ENCODE data around the gene NGFR. TPM values are rescaled to one million over a fixed set of nuclear protein-coding genes. Genes with fewer than 3 reads are reported as not detected.
"Not testable (repeated sequence)": the region's sequence is repeated elsewhere in the genome, so short reads cannot be mapped to it uniquely, and the experiment has no call there.

NGFR gene
- total and polyA plus RNA-seq, 3 experiments from 2014 or later, result 0.07 to 0.37 (median 0.15) TPM

- Mint-ChIP-seq H3K27me3 (peaks cover 11 to 13% of the 10 kb centered on the region in 2 donors), H3K4me1 (no peaks in the 10 kb centered on the region), H3K36me3 (no peaks in the 10 kb centered on the region), H3K4me3 (no peak overlapping the region), H3K27ac (peak overlapping the region in 1 of 8 donors; percentile 2), H3K9me3 (no peaks in the 10 kb centered on the region)
- Histone ChIP-seq H3K27ac (ENCODE audit: low read depth, low read length) (no peak overlapping the region), H3K36me3 (ENCODE audit: insufficient read depth, low read length) (no peaks in the 10 kb centered on the region), H3K4me3 (ENCODE audit: low read length) (no peak overlapping the region), H3K27me3 (ENCODE audit: insufficient read depth, low read length, poor library complexity, severe bottlenecking) (no peaks in the 10 kb centered on the region), H3K4me1 (ENCODE audit: insufficient read depth, low read length) (no peaks in the 10 kb centered on the region), H3K9me3 (ENCODE audit: low read length) (no peaks in the 10 kb centered on the region)
- ChIA-PET CTCF (no interaction called here), POLR2A (no interaction called here)
- DNase-seq, result no peak
Observed at GRCh38 chr17:49549691-49550678, 54.9 kb downstream of the NGFR start.

- H3K4me1 ChIP-seq (ENCODE audit: insufficient read depth, low read length); H3K4me3 ChIP-seq (ENCODE audit: low read length); H3K9me3 ChIP-seq (ENCODE audit: low read length); H3K9me3 Mint-ChIP-seq; DNase-seq; H3K4me1 Mint-ChIP-seq; H3K27me3 ChIP-seq (ENCODE audit: insufficient read depth, low read length, poor library complexity, severe bottlenecking); H3K4me3 Mint-ChIP-seq; H3K27ac Mint-ChIP-seq; H3K36me3 ChIP-seq (ENCODE audit: insufficient read depth, low read length); H3K36me3 Mint-ChIP-seq; CTCF ChIA-PET; POLR2A ChIA-PET; H3K27ac ChIP-seq (ENCODE audit: low read depth, low read length): not testable (repeated sequence)
- H3K27me3 Mint-ChIP-seq, result peaks cover 11 to 13% of the 10 kb centered on the region in 2 donors
Observed at GRCh38 chr17:49550764-49551163, 55.7 kb downstream of the NGFR start.

DNA sequence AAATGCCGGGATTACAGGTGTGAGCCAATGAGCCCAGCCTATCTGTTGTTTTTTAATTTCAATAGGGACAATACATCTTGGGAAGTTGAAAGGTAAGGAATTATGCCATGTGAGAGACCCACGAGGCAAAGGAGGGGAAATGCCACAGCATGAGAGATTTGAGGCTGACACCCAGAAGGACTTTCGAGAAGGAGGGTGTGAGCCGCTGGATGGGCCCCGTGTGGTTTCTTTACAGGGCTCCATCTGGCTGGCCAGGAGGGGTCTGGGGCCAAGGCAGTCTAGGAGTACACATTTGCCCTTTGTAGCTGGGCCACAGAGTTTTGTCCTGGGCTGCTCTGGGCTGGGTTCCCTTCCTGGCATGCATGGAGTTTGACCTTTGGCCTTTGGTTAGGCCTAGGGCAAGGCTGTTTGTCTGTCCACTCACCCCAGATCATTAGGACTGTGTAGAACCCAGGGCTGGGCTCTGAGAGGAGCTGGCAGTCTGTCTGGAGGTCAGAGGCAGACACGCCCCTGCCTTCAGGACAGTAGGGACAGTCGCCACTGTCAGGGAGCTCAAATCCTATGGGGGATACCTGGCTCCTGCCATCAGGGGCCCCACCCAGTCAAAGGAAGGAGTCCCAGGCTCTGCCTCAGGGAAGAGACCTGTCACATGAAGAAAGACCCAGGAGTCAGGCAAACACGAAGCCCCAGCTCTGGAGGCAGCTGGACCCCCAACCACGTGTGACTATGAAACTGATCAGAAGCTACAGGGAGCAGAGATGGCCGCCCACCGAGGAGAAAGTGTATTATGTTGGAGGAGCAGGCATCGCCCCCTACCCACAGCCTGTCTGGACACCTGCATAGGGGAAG lies 56.4 kb downstream of the NGFR start:
- Mint-ChIP-seq H3K27me3 (peaks cover 11 to 13% of the 10 kb centered on the region in 2 donors), H3K4me1 (peaks cover 1 to 5% (median 2%) of the 10 kb centered on the region in 3 donors), H3K27ac (no peak overlapping the region), H3K36me3 (no peaks in the 10 kb centered on the region), H3K4me3 (no peak overlapping the region), H3K9me3 (no peaks in the 10 kb centered on the region)
- Histone ChIP-seq H3K36me3 (ENCODE audit: insufficient read depth, low read length) (no peaks in the 10 kb centered on the region), H3K27ac (ENCODE audit: low read depth, low read length) (no peak overlapping the region), H3K9me3 (ENCODE audit: low read length) (no peaks in the 10 kb centered on the region), H3K27me3 (ENCODE audit: insufficient read depth, low read length, poor library complexity, severe bottlenecking) (no peaks in the 10 kb centered on the region), H3K4me3 (ENCODE audit: low read length) (no peak overlapping the region), H3K4me1 (ENCODE audit: insufficient read depth, low read length) (peaks cover 7% of the 10 kb centered on the region)
- ChIA-PET CTCF (no interaction called here), POLR2A (no interaction called here)
- no peak for DNase-seq

DNA sequence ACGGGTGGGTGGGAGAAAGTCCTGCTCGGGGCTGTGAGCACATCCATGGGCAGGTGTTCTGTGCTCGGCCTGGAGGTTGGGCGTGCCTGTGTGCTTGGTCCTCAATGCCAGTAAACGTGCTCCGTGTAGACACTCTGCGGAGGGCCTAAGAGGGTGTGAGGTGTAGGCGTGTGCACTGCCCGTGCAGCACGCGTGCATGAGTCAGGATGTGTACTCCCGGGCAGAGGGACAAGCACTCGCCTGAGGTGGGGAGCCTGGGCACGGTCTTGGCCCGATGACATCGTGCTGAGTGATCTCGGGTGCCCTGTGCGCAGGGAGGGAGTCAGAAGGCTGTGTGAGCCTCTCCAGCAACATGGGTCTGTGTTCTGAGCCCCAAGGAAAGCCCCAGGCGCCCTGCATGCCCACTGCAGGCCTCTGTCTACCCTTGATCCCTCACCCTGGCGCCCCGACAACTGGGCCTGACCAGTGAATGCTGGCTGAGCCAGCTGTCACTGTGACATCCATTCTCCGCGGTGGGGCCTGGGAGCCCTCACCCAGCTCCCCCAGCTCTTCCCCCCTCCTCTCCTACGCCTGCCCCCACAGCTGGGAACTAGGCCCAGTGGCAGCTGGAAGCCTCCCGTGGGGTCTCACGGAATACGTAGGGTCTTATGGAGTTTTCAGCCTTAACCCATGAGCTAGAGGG lies 57.1 kb downstream of the NGFR start:
- POLR2A ChIA-PET, result no interaction called here
- Mint-ChIP-seq H3K36me3 (no peaks in the 10 kb centered on the region), H3K27me3 (peaks cover 7 to 9% of the 10 kb centered on the region in 2 donors), H3K9me3 (no peaks in the 10 kb centered on the region), H3K4me1 (peaks cover 2 to 6% (median 5%) of the 10 kb centered on the region in 3 donors), H3K27ac (peak overlapping the region in 1 of 8 donors; percentile 60), H3K4me3 (no peak overlapping the region)
- CTCF ChIA-PET, result no interaction called here
- Histone ChIP-seq H3K9me3 (ENCODE audit: low read length) (no peaks in the 10 kb centered on the region), H3K4me3 (ENCODE audit: low read length) (no peak overlapping the region), H3K36me3 (ENCODE audit: insufficient read depth, low read length) (no peaks in the 10 kb centered on the region), H3K4me1 (ENCODE audit: insufficient read depth, low read length) (peaks cover 10% of the 10 kb centered on the region), H3K27me3 (ENCODE audit: insufficient read depth, low read length, poor library complexity, severe bottlenecking) (no peaks in the 10 kb centered on the region), H3K27ac (ENCODE audit: low read depth, low read length) (no peak overlapping the region)
- no peak for DNase-seq

GRCh38 chr17:49553676-49554335 lies 58.7 kb downstream of the NGFR start:
- Histone ChIP-seq H3K27ac (ENCODE audit: low read depth, low read length) (no peak overlapping the region), H3K4me3 (ENCODE audit: low read length) (no peak overlapping the region), H3K4me1 (ENCODE audit: insufficient read depth, low read length) (peaks cover 14% of the 10 kb centered on the region), H3K27me3 (ENCODE audit: insufficient read depth, low read length, poor library complexity, severe bottlenecking) (no peaks in the 10 kb centered on the region), H3K36me3 (ENCODE audit: insufficient read depth, low read length) (no peaks in the 10 kb centered on the region), H3K9me3 (ENCODE audit: low read length) (no peaks in the 10 kb centered on the region)
- Mint-ChIP-seq H3K9me3 (no peaks in the 10 kb centered on the region), H3K36me3 (no peaks in the 10 kb centered on the region), H3K27me3 (peaks cover 3 to 6% of the 10 kb centered on the region in 2 donors), H3K27ac (no peak overlapping the region), H3K4me1 (peaks cover 5 to 10% (median 10%) of the 10 kb centered on the region in 3 donors), H3K4me3 (no peak overlapping the region)
- DNase-seq, result no peak
- ChIA-PET POLR2A (no interaction called here), CTCF (interaction anchor here (4.3 kb wide), 1 partner anchor 145 kb away, joined by 85 read pairs; no protein-coding TSS in a partner anchor)

DNA sequence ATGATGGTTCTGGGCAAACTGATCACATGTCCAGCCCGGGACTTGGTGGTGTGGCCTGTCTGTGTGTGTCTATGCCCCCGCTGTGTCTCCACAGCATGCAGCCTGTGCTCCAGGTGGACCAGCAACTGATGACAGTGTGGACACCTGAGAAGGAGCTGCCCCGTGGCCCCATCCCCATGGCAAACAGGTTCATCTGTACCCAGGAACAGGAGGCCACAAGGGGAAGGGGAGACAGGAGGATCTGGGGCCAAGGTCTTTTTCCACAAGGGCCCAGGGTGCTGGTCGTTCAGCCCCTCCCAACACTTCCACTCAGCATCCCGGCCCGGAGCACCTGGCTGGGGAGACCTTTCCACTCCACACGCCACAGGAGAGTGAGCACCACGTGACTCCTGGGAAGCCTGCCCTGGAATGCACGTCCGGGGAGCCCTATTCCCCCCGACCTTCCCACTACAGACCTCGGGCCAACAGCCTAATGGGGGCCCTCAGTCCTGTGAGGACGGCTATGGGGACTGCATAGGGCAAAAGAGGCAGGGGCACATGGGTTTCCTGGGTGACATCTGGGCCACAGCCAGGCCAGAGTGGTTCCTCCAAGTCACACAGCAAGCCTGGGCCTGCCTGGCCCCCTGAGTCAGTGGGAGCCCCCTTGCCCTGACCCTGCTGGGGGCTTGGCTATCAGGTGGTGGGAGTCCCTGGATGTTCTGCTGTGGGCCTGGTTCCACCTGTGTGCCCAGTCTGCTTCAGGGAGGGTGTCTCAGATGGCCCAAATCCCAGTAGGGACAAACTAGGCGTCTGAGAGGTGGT lies 59.8 kb downstream of the NGFR start:
- ChIA-PET POLR2A (no interaction called here), CTCF (interaction anchor here (1.1 to 4.3 kb wide), 11 partner anchors 10 to 443 kb away, joined by 3 to 85 read pairs (median 19); partner anchors contain the start of gene NGFR)
- Histone ChIP-seq H3K4me3 (ENCODE audit: low read length) (no peak overlapping the region), H3K4me1 (ENCODE audit: insufficient read depth, low read length) (peaks cover 14% of the 10 kb centered on the region), H3K36me3 (ENCODE audit: insufficient read depth, low read length) (no peaks in the 10 kb centered on the region), H3K27me3 (ENCODE audit: insufficient read depth, low read length, poor library complexity, severe bottlenecking) (no peaks in the 10 kb centered on the region), H3K9me3 (ENCODE audit: low read length) (no peaks in the 10 kb centered on the region), H3K27ac (ENCODE audit: low read depth, low read length) (no peak overlapping the region)
- Mint-ChIP-seq H3K27me3 (peaks cover 1 to 9% of the 10 kb centered on the region in 2 donors), H3K36me3 (no peaks in the 10 kb centered on the region), H3K4me3 (no peak overlapping the region), H3K9me3 (no peaks in the 10 kb centered on the region), H3K27ac (no peak overlapping the region), H3K4me1 (peaks cover 5 to 10% (median 10%) of the 10 kb centered on the region in 3 donors)
- DNase-seq, result no peak

Data from CD8-positive, alpha-beta memory T cell (primary cell).